GM19397 (cell line): ENCODE data around the gene AGFG1.
"Not testable (repeated sequence)": the region's sequence is repeated elsewhere in the genome, so short reads cannot be mapped to it uniquely, and the experiment has no call there.

Experiments
- ATAC-seq: cut with Tn5 transposase; IDR thresholded peaks from one replicate; pipeline ENCODE4 v1.9.1; 2021; ENCODE audit warnings: mild to moderate bottlenecking, moderate library complexity; ENCODE audit not compliant: unreplicated experiment

The AGFG1 gene

DNA sequence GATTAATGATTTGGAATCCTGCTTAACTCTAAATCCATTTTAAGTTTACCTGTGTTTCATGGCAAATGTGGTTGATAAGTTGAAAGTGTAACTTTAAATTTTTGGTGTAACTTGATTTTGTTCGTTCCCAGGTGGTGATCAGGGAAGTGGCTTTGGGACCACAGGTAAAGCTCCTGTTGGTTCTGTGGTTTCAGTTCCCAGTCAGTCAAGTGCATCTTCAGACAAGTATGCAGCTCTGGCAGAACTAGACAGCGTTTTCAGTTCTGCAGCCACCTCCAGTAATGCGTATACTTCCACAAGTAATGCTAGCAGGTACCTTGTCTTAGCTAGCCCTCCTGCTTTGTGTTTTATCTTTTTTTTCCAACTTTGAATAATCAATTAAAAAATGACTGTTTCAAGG lies 62.8 kb downstream of the AGFG1 start:
- ATAC-seq: no peak

DNA sequence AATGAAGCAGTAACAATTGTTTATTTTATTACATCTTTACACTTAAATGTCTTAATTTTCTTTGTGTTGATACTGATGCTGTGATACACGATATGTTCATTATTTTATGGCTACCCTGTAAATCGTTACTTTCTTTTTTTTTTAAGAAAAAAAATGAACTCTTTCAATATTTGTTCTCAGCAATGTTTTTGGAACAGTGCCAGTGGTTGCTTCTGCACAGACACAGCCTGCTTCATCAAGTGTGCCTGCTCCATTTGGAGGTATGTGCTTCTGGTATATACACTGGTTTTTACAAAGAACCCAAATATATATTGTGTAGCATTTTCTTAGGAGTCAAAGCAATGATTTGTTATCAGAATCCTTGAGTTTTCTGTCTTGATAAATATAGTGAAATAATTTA lies 64.5 kb downstream of the AGFG1 start:
- ATAC-seq: no peak

DNA sequence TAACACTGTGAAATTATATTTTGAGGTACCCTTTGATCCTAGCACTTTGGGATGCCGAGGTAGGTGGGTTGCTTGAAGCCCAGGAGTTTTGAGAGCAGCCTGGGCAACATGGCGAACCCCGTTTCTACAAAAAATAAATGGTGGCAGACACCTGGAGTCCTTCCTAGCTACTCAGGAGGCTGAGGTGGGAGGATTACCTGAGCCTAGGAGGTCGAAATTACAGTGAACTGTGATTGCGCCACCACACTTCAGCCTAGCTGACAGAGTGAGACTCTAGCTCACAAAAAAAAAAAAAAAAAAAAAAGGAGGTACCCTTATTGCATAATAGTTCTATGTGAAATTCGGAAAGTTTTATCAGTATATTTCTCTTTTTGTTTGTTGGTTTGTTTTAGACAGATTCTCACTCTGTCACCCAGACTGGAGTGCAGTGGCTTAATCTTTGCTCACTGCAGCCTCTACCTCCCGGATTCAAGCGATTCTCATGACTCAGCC lies 67.6 kb downstream of the AGFG1 start:
- ATAC-seq: no peak

DNA sequence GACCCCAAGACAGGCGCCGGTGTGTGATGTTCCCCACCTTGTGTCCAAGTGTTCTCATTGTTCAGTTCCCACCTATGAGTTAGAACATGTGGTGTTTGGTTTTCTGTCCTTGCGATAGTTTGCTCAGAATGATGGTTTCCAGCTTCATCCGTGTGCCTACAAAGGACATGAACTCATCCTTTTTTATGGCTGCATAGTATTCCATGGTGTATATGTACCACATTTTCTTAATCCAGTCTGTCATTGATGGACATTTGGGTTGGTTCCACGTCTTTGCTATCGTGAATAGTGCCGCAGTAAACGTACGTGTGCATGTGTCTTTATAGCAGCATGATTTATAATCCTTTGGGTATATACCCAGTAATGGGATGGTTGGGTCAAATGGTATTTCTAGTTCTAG lies 68.4 kb downstream of the AGFG1 start:
- not testable (repeated sequence) for ATAC-seq

DNA sequence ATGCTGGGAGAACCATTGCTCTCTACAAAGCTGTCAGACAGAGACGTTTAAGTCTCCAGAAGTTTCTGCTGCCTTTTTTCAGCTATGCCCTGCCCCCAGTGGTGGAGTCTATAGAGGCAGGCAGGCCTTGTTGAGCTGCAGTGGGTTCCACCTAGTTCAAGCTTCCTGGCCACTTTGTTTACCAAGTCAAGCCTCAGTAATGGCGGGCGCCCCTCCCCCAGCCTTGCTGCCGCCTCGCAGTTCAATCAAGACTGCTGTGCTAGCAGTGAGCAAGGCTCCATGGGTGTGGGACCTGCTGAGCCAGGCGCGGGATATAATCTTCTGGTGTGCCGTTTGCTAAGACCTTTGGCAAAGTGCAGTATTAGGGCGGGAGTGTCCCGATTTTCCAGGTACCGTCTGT lies 74.0 kb downstream of the AGFG1 start:
- no peak for ATAC-seq

DNA sequence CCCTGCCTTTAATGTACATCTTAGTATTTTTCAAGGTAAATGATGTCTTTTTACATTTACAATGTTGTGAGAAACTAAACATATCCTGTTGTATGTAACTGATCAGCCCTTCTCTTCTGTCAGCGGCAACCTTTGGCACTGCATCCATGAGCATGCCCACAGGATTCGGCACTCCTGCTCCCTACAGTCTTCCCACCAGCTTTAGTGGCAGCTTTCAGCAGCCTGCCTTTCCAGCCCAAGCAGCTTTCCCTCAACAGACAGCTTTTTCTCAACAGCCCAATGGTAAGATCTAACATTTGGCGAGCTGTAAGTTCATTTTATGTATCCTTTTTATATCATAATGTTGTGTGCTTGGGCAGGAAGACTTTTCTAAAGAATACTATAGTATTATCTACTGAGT lies 79.9 kb downstream of the AGFG1 start:
- ATAC-seq: no peak

DNA sequence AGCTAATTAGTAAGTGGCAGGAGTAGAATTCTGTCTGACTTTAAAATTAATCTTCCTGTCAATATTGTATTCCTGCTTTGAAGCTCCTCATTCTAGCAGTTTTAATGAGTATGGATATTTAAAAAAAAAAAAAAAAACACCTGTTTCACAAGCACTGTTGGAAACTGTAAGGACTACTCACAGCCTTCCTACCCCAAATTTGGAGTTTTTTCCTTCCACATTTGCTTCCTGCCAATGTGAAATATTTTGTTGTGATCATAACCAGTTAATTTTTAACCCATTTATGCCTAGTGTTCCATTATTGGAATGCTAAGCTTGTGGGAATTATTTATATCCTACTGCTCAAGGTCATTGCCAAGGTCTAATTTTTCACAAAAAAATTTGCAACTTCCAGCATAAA lies 90.6 kb downstream of the AGFG1 start:
- no peak for ATAC-seq

DNA sequence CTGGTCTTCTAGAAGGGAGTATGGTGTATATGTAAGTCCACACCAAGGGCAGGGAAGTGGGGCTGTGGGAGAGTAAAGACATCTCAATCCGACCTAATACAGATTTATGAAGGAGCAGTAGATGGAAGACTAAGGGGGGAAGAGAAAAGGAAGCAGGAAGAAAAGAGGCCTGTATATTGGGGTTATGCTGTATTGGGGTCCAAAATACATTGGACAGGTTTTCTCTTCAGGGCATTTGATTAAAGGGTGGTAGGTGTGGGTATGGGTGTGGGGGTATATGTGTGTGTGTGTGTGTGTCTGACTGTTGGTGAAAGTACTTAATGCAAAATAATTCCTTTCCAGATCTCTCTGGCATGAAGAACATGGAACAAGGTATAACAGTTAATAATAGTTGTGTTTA lies 93.1 kb downstream of the AGFG1 start:
- ATAC-seq: no peak

DNA sequence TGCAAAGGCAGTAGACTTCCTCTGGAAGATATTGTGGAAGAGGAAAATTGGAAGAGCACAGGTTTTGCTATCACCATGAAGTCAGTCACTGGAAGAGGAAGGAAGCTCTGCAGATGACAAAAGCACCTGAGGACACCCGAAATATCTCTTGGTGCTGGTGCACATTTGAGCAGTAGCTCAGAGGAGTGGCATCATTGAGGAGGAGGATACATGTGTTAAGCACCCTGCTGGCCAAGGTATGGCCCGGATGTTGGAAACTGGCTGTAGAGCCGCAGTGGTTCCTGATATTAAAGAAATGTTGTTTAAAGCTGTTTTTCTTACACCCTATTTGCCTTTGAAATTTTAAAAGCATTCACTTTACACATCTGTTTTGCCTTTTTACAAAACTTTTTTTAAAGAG lies 94.1 kb downstream of the AGFG1 start:
- no peak for ATAC-seq

DNA sequence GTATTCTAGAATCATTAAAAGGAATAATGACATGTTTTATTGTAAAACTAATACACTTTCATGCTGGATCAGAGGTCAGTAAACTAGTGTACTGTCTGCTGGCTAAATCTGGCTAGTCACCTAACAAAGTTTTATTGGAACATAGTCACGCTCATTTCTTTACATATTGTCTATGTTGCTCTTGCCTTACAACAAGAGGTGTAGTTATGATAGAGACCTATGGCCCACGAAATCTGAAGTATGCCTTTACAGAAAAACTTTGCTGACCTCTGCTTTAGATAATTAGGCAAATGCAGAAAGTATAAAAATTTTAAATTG lies 96.9 kb downstream of the AGFG1 start:
- no peak for ATAC-seq

DNA sequence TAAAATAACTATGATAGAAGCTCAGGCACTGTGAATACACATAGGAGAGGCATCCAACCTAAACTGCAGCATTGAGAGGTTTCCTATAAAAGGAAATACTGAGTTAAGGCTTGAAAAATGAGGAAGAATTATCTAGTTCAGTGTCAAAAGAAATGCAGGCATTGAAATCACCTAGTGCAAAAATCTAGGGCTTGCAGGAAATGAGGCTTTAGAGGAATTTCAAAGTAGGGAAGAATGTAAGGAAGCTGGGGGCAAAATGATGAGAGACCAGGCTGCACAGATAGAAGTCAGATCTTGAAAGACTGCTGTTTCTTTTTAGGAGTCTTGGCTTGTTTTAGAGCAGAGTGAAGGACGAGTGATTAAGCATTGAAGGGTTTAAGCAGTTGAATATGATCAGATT lies 98.7 kb downstream of the AGFG1 start:
- ATAC-seq: no peak

DNA sequence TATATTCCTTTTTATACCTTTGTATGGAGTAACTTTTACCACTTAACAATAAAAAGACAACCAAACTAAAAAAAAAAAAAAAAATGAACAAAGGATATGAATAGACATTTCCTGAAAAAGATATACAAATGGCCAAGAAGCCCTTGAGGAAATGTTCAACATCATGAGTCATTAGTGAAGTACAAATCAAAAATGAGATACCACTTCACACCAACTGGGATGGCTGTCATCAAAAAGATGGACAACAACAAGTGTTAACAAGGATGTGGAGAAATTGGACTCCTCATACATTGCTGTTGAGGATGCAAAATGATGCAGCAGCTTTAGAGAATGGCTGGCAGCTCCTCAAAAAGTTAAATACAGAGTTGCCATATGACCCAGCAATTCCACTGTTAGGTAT lies 104.2 kb downstream of the AGFG1 start:
- ATAC-seq: no peak

DNA sequence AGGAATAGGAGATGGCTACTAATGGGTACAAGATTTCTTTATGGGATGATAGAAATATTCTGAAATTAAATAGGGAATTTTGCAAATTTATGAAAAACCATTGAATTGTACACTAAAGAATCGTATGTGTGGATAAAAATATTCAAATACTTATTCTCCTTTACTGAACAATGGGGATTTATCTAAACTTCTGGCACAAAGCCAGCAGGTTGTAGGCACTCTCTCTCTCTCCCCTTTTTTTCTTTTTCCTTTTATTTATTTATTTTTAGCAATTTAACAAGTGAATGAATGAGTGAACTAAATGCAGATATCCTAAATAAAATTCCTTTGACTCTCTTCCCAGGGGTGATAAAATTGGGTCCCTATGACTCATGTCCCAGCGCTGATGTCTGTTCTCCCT lies 104.9 kb downstream of the AGFG1 start:
- no peak for ATAC-seq

DNA sequence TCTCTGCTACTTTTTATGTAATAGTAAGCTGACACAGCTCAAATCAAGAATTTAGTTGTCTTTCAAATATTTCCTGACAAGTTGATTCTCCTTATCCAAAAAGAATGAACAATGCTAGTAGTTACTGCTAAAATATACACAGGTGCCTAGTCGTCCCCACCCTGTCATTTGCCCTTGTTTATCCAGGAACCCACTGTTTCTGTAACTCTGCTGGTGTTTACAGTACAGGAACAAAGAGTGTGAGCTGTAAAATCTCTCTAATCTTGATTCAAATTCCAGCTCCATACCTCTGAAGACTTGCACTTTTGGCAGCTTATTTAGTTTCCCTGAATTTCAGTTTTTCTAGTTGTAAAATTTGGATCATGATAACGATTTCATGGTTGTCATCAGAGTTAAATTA lies 105.6 kb downstream of the AGFG1 start:
- no peak for ATAC-seq

DNA sequence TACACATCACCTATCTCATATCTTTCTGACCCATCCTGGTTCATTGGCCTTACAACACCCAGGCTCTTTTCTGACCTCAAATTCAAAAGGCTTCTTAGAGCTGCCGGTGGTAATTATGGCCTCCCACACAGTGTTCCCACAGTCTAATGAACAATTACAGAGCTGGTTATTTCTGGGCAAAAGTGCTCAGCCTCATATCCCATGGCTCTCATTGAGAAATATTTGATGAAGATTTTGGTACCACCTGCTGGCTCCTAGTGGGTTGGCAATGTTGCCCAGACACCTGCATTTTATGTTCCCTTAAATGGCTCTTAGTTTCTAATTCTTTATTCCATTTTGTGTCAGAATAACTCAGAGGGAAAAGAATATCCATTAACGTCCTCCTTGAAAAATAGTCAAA lies 106.7 kb downstream of the AGFG1 start:
- no peak for ATAC-seq

DNA sequence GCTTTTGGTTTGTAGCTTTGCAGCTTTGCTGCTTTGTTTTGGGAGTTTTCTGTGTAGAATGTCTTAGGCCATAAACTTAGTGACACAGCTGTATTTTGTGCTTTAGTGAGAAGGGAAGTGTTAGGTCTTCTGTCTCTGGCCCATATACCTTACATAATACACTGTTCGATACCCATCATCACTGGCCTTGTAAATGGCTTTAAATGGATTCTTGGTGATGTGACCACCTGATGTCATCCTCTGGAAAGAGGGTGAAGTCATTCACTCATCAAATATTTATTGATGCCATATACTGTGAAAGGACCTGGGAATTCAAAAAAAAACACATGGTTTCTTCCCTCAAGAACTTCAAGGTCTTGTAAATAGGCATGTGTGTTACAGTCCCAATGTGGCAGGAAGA lies 107.8 kb downstream of the AGFG1 start:
- ATAC-seq: no peak

DNA sequence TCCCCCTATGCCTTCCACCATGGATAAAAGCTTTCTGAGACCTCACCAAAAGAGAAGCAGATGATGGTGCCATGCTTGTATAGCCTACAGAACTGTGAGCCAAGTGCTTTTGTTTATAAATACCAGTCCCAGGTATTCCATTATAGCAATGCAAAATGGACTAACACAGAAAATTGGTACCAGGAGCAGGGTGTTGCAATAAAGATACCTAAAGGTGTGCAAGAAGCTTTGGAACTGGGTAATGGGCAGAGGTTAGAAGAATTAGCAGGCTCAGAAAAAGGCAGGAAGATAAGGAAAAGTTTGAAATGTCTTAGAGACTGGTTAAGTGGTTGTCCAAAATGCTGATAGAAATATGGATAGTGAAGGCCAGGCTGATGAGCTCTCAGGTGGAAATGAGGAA lies 110.4 kb downstream of the AGFG1 start:
- no peak for ATAC-seq

DNA sequence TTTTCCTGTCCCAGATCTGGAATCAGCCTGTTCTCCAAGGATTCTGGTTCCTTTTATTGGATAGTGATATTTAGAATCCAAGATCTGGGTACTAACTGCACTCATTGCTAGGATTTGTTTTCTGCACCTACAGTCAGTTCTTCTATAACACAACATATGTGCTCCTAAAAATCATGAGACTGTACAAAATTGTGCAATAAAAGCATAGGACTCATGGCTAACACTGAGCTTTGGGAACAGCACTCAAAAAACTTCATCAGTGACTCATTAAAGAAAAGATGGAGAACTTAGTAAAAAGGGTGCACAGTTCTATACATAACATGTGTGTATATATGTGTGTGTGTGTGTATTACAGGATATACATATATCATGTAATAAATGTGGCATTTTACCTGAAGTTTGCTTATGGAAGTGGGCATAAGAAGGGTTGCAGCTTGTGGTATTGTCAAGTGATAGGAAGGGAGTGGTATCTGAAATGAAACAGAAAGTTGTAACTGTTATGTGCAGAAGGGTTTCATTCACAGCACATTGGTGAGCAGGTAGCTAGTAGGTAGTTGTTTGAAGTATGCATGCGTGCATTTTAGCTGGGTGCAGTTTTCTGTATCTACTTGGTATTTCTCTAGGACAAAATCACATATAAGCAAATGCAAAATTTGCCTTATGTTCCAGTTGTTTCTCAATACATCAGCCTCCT lies 120.9 kb downstream of the AGFG1 start:
- ATAC-seq: no peak

DNA sequence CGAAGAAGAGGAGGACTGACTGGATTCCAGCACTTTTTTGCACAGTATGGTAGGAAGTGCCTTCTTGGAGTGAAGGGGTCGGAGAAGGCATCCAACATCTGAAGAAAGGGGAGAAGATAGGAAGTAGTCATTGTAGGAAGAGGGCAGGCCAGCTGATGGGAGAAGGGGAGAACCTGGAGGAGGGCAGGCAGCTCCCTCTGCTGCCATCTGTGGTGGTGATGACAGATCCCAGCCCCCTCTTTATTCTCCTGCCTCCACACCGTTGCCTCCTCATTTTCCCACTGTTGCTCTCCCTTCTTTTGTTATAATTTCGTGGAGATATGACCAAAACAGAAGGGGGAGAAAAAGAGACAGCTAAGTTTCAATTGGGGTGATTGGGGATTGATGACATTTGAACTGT lies 123.8 kb downstream of the AGFG1 start:
- ATAC-seq: no peak

DNA sequence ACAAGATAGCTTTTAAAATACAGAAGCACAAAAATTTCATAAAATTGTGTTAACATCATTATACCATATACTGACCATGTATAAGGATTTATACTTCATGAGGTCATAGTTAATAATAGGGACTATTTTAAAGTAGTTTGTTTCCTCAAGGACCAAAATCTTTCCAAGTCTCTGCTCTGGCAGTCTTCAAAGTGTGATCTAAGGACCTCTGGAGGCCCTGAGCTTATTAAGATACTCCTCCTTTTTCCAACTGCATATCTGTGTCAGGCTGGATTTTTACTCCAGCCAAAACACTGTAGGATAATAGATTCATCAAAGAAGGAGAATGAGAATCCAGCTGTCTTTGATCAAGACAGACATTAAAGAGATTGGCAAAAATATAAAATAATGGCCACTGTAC lies 125.1 kb downstream of the AGFG1 start:
- no peak for ATAC-seq

DNA sequence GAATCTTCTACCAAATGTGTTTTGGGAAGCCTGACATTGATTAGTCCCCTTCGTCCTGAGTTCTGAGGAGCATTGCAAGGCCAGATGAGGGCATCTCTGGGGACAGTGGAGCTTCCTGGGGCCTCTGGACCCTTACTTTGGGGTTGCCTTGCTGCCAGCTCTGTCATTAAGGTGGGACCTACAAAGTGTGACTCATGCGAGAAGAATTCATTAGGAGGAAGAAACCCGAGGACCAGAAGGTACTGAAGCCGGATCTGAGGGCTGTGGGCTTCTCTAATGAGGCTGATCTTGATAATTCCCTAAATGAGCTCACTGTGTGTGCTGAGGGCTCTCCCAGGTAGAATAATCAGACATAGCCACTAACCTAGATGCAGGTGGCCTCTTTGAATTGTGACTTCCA lies 126.0 kb downstream of the AGFG1 start:
- no peak for ATAC-seq

DNA sequence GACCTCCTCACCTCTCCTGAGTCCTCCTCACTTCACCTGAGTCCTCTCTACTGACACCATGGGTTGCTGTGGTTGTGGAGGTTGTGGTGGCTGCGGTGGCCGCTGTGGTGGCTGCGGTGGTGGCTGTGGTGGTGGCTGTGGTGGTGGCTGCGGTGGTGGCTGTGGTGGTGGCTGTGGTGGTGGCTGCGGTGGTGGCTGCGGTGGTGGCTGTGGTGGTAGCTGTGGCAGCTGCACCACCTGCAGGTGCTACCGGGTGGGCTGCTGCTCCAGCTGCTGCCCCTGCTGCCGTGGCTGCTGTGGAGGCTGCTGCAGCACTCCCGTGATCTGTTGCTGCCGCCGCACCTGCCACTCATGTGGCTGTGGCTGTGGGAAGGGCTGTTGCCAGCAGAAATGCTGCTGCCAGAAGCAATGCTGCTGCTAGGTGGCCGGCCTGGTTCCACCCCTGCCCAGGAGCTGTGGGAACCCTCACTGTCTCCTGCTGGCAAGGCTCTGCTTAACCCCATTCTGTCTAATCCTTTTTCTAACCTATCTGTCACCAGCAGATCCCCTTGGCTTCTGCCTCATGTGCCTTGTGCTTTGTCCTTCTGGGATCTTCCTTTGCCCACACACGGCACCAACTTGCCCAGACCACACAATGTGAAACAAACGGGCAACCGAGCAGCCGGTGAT lies 127.0 kb downstream of the AGFG1 start, which contains the start of gene SCYGR2:
Gene SCYGR2, plus strand, starts transcription at position 59 of the 669 bp plus-strand sequence. Its CDS starts 0 bp downstream, at position 59.
- not testable (repeated sequence) for ATAC-seq

DNA sequence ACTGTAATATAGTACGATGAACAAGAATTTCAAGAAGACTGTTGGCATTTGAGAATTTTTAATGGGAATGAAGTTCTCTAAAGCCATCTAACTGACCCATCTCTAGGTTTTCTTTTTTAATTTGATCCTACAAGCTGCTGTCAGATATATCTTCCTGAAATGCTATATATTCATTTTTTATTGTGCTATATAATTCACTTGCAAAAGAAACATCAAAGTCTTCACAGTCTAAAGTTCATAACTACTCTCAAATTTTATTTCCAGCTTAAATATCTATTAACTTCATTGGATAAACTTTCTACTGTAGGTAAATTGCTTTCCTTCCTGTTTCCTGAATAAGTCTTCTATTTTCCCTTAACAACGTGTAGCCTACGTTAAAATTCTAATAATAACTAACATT lies 130.4 kb downstream of the AGFG1 start:
- ATAC-seq: no peak
